Right atrium auricular region (tissue), 2 donors: ENCODE results near the gene ODAD4. TPM values are rescaled to one million over a fixed set of nuclear protein-coding genes. Genes with fewer than 3 reads are reported as not detected.
A peak's percentile ranks its signal among the peaks of the same experiment; 100 is the strongest.

Experiments used
- DNase-seq: peaks from one replicate; pipeline ENCODE4 v3.0.0-alpha.2; 2019; ENCODE audit warnings: low spot score
- H3K27ac ChIP-seq, 2 donors: fragments of 200-600 bp; sonication (generic); 1 replicate in 1 of 2; 2 replicates in 1 of 2; pipeline ENCODE4 v1.5.1; 2016 to 2019
- H3K27me3 ChIP-seq, 2 donors: fragments of 200-600 bp; sonication (generic); one replicate each; pipeline versions ENCODE4 v1.5.1 to v1.6.0; 2017 to 2019
- H3K36me3 ChIP-seq: fragments of 200-600 bp; sonication (generic); one replicate; pipeline ENCODE4 v1.5.1; 2016
- H3K4me1 ChIP-seq, 2 donors: fragments of 200-600 bp; sonication (generic); one replicate each; pipeline versions ENCODE4 v1.5.1 to v1.6.0; 2017 to 2019
- H3K4me3 ChIP-seq, 2 donors: fragments of 200-600 bp; sonication (generic); 1 replicate in 1 of 2; 2 replicates in 1 of 2; pipeline ENCODE4 v1.5.1; 2017 to 2019; ENCODE audit warnings: mild to moderate bottlenecking in 1 of 2, moderate library complexity in 1 of 2
- H3K9me3 ChIP-seq, 2 donors: fragments of 200-600 bp; sonication (generic); one replicate each; pipeline ENCODE4 v1.5.1; 2019
- CTCF ChIP-seq, 2 donors: fragments of 200-600 bp; sonication (generic); IDR thresholded peaks; one replicate each; pipeline ENCODE4 v1.5.1; 2019; ENCODE audit warnings: antibody characterized with exemption in 2 of 2
- total RNA-seq, 2 donors: library from RNA; depleted of rRNA; stranded (reverse); fragments of >200 nt; gene quantifications; one replicate each; pipeline ENCODE4 v1.1.0, GENCODE V29; 2016

ODAD4 gene
- total RNA-seq, 2 donors from 2014 or later: 0.43 to 0.56 TPM

DNA sequence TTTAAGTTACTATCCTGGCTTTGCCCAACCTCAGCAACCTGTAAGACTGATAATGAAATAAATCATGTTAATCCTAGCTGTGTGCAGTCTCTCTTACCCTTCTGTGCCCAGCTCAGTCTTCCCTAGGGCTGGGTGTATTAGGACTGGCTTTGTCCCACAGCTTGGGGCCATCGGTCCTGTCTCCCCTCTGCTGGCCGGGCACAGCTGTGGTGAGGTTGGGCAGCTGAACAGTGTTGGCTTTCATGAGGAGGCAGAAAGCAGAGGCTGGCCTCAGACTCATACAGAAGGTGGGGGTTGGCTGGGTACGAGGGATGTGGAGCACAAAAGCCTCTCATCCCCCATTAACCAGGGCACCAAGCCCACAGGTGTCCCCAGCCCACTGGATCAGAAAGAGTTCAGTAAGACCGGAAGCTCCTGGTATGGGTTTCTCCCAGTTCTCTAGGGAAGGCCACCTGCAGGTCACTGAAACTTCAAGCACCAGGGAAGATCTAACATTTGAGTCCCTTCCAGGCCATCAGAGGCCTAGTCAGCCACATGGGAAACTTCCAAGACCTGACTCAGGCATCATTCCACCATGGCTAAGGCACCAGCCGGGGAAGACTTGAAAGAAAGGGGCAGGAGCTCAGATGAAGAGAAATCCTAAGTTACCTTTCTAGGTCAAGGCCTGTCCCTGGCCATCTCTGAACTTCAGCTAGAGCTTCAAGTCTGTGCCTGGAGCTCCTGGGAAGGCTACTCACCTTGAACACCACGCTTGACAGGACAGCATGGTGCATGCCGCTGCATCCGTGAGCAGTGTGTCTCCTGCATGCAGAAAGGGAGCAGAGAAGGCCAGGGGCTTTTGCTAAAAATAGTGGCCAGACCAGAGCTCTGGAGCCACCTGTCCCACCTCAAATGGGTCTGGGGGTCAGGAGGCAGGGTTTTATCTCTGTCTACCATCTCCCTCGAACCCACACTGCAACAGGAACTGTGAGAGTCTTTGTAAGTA lies 45.0 kb downstream of the ODAD4 start:
- Histone ChIP-seq H3K27me3 (no peaks in the 10 kb centered on the region), H3K4me3 (no peak overlapping the region), H3K4me1 (peaks cover 0 to 21% of the 10 kb centered on the region in 2 donors), H3K27ac (peak overlapping the region in 1 of 2 donors; percentile 39), H3K9me3 (no peaks in the 10 kb centered on the region), H3K36me3 (peaks cover 89% of the 10 kb centered on the region)
- no peak for TF ChIP-seq CTCF (IDR thresholded peaks at IDR 0.05)
- no peak for DNase-seq

- no peak for DNase-seq
- H3K27ac ChIP-seq: peak overlapping the region in 1 of 2 donors; percentile 39
- H3K36me3 ChIP-seq: peaks cover 98% of the 10 kb centered on the region
- H3K4me1 ChIP-seq: peaks cover 0 to 17% of the 10 kb centered on the region in 2 donors
- no peak overlapping the region for H3K4me3 ChIP-seq
- no peaks in the 10 kb centered on the region for H3K27me3 ChIP-seq
- H3K9me3 ChIP-seq: no peaks in the 10 kb centered on the region
- TF ChIP-seq CTCF (IDR thresholded peaks at IDR 0.05): no peak
Observed at GRCh38 chr17:41976142-41976768, 45.8 kb downstream of the ODAD4 start.

- peaks cover 99% of the 10 kb centered on the region for H3K36me3 ChIP-seq
- DNase-seq: no peak
- no peak overlapping the region for H3K27ac ChIP-seq
Observed at GRCh38 chr17:41977991-41978390, 47.6 kb downstream of the ODAD4 start.

DNA sequence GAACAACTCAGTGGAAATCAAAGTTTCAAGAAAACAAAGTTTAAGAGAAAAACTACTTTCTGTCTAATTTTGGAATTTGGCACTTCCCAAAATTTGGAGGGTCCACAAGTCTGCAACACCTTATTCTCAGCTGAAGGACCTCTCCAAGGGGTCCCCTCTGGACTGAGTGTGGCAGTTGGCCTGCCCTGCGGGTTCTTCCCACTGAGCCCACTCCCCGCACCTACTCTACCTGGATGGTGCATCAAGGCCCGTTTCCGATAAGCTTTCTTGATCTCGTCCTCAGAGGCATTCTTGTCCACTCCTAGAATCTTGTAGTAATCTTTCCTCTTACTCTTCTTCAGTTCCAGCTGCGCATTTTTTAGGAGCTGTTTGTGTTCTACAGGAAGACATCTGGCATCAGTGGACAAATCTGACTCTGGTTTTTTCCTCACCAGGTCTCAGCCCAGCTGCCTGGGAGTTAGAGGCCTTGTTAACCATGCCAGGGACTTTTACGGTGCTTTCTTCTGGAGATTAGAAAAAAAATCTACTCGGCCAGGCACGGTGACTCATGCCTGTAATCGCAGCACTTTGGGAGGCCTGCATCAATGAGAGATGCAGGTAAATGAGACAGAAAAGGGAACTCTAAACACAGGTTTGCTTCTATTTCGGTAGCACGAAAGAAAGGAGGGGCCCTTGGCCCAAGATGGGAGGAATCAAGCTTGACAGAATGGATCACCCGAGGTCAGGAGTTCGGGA lies 51.8 kb downstream of the ODAD4 start:
- no peak overlapping the region for H3K27ac ChIP-seq
- no peaks in the 10 kb centered on the region for H3K27me3 ChIP-seq
- H3K4me3 ChIP-seq: no peak overlapping the region
- TF ChIP-seq CTCF (IDR thresholded peaks at IDR 0.05): no peak
- H3K4me1 ChIP-seq: no peaks in the 10 kb centered on the region
- DNase-seq: no peak
- peaks cover 89% of the 10 kb centered on the region for H3K36me3 ChIP-seq
- no peaks in the 10 kb centered on the region for H3K9me3 ChIP-seq

More at GRCh38 chr17:41977991-41978390, 47.6 kb downstream of the ODAD4 start:
- no peak for TF ChIP-seq CTCF (IDR thresholded peaks at IDR 0.05)
- peaks cover 0 to 8% of the 10 kb centered on the region in 2 donors for H3K4me1 ChIP-seq
- no peaks in the 10 kb centered on the region for H3K27me3 ChIP-seq
- H3K9me3 ChIP-seq: no peaks in the 10 kb centered on the region
- no peak overlapping the region for H3K4me3 ChIP-seq

DNA sequence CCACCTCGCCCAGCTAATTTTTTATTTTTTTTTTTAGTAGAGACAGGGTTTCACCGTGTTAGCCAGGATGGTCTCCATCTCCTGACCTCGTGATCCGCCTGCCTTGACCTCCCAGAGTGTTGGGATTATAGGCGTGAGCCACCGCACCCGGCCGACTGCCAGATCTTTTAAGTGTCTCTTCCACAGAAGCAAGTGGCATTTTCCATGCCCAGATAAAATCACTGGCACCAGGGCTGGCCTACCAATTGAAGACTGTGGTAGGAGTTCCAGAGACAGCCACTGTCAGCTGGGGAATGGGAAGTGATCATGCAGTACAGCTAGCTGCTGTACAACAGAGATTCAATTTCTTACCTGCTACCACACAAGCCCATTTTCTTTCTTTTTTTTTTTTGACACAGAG lies 54.0 kb downstream of the ODAD4 start:
- H3K9me3 ChIP-seq: no peaks in the 10 kb centered on the region
- no peak for TF ChIP-seq CTCF (IDR thresholded peaks at IDR 0.05)
- peaks cover 89% of the 10 kb centered on the region for H3K36me3 ChIP-seq
- DNase-seq: no peak
- H3K27me3 ChIP-seq: no peaks in the 10 kb centered on the region
- no peak overlapping the region for H3K4me3 ChIP-seq
- H3K4me1 ChIP-seq: no peaks in the 10 kb centered on the region
- no peak overlapping the region for H3K27ac ChIP-seq
